ENCODE results near the gene PDE10A. TPM values are rescaled to one million over a fixed set of nuclear protein-coding genes. Genes with fewer than 3 reads are reported as not detected.

PDE10A gene
- total RNA-seq, 2 experiments from 2014 or later = not detected

- Mint-ChIP-seq H3K27ac (no peak overlapping the region), H3K9me3 (no peaks in the 10 kb centered on the region), H3K36me3 (ENCODE audit: low read depth) (no peaks in the 10 kb centered on the region), H3K4me3 (no peak overlapping the region), H3K27me3 (peaks cover 8% of the 10 kb centered on the region), H3K4me1 (ENCODE audit: low read depth) (no peaks in the 10 kb centered on the region)
- DNase-seq = no peak
- TF ChIP-seq, protein P1, sequence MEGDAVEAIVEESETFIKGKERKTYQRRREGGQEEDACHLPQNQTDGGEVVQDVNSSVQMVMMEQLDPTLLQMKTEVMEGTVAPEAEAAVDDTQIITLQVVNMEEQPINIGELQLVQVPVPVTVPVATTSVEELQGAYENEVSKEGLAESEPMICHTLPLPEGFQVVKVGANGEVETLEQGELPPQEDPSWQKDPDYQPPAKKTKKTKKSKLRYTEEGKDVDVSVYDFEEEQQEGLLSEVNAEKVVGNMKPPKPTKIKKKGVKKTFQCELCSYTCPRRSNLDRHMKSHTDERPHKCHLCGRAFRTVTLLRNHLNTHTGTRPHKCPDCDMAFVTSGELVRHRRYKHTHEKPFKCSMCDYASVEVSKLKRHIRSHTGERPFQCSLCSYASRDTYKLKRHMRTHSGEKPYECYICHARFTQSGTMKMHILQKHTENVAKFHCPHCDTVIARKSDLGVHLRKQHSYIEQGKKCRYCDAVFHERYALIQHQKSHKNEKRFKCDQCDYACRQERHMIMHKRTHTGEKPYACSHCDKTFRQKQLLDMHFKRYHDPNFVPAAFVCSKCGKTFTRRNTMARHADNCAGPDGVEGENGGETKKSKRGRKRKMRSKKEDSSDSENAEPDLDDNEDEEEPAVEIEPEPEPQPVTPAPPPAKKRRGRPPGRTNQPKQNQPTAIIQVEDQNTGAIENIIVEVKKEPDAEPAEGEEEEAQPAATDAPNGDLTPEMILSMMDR (IDR thresholded peaks at IDR 0.05) = no peak
- ChIA-PET CTCF (no interaction called here), POLR2A (no interaction called here)
- intact Hi-C loops (cut with micrococcal nuclease) = no loop called here
- ATAC-seq = no peak
Observed at GRCh38 chr6:165653196-165653595, 9.8 kb downstream of the PDE10A start.

DNA sequence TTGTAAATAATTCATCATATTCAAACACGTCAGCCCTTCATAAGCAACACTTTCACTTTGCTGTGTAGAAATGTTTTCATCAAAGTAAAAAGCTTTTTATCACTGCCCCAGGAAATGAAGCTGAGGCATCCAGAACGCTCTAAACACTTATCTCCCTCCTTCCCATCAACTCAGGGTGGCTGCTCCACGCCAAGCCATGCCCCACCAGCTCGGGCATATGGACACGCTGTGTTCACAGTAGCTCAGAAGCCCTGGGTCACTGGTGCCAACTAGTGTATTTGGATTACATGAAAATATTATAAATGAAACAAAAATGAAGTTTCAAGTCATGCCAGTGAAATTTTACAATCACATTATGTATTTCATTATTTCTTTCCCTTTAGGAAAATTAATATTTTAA is 10.3 kb downstream of the PDE10A start:
- TF ChIP-seq, protein P1 (IDR thresholded peaks at IDR 0.05) = no peak
- H3K36me3 Mint-ChIP-seq (ENCODE audit: low read depth) = no peaks in the 10 kb centered on the region
- ChIA-PET CTCF (no interaction called here), POLR2A (no interaction called here)
- peaks cover 3% of the 10 kb centered on the region for H3K27me3 Mint-ChIP-seq
- no peaks in the 10 kb centered on the region for H3K4me1 Mint-ChIP-seq (ENCODE audit: low read depth)
- H3K27ac Mint-ChIP-seq = no peak overlapping the region
- no peaks in the 10 kb centered on the region for H3K9me3 Mint-ChIP-seq
- ATAC-seq (no peak), DNase-seq (no peak)
- no peak overlapping the region for H3K4me3 Mint-ChIP-seq
- intact Hi-C loops (cut with micrococcal nuclease) = no loop called here

DNA sequence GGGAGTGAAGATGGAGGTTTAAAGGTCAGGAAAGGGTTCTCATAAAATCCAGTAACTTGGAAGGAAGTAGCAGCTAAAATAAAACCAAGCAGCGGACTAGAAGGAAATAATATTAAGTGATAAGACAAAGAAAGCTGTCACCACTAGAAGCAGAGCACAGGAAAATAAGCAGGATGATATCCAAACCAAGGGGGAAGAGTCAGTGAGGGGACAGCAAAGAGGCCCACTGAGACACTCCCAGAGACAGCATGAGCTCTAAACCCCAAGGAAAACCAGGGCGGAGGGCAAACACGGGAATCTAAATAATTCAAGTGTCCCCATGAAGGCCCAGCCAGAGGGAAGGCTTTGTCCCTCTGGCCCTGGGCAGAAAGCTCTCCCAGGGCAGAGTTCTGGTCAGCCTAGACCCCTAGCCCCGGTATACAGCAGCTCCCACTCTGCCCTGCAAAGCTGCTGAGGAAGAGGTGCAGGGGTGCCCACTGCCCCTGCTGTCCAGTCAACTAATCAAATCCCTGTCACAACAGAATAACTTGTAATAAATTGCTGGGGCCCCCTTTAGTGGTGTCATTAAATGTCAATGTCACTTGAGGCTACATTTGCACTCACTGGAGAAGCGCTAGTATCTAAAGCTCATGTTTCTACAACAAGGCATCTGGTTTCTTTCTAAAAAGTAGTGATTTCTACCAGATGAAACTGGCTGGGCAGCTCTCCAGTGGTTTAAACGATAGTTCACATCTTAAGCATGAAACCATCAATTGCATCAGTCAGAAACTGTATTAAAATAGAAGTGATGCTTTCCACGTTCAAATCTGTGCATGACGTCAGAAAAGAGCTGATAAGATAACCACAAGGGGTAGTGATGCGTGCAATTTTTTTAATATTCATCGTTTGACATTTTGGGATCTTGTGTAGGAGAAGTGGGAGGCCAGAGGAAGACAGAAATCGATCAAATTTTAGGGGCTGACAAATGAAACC is 13.6 kb downstream of the PDE10A start:
- Mint-ChIP-seq H3K9me3 (no peaks in the 10 kb centered on the region), H3K36me3 (ENCODE audit: low read depth) (no peaks in the 10 kb centered on the region), H3K4me1 (ENCODE audit: low read depth) (no peaks in the 10 kb centered on the region), H3K4me3 (no peak overlapping the region), H3K27me3 (peaks cover 4% of the 10 kb centered on the region), H3K27ac (no peak overlapping the region)
- DNase-seq (no peak), ATAC-seq (no peak)
- intact Hi-C loops (cut with micrococcal nuclease) = no loop called here
- ChIA-PET CTCF (no interaction called here), POLR2A (no interaction called here)
- TF ChIP-seq, protein P1 (IDR thresholded peaks at IDR 0.05) = no peak

GRCh38 chr6:165647041-165647440 is 16.0 kb downstream of the PDE10A start:
- CTCF ChIA-PET = no interaction called here
- intact Hi-C loops (cut with micrococcal nuclease) = no loop called here
- POLR2A ChIA-PET = no interaction called here
- H3K9me3 Mint-ChIP-seq = no peaks in the 10 kb centered on the region
- TF ChIP-seq, protein P1 (IDR thresholded peaks at IDR 0.05) = no peak
- DNase-seq (no peak), ATAC-seq (no peak)
- H3K4me3 Mint-ChIP-seq = no peak overlapping the region
- no peaks in the 10 kb centered on the region for H3K4me1 Mint-ChIP-seq (ENCODE audit: low read depth)
- H3K36me3 Mint-ChIP-seq (ENCODE audit: low read depth) = no peaks in the 10 kb centered on the region
- peaks cover 4% of the 10 kb centered on the region for H3K27me3 Mint-ChIP-seq
- H3K27ac Mint-ChIP-seq = no peak overlapping the region

DNA sequence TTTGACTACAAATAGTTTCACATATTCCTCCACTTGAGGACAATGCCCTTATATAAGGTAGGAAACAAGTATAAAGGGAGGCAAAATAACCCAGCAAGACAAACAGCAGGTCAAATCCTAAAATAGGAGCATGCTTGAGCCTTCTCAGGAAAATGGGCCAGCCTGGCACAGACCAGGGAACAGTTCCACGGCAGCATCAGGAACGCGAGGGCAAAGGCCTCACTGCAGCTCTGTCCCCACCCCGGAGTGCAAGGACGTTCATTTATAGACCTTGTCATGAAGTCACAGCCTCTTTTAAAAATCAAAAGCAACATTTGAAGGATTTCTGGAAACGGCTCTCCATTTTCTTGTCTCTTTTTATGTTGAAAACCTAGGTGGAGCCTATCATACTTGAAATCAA is 17.1 kb downstream of the PDE10A start:
- H3K36me3 Mint-ChIP-seq (ENCODE audit: low read depth) = no peaks in the 10 kb centered on the region
- intact Hi-C loops (cut with micrococcal nuclease) = no loop called here
- H3K9me3 Mint-ChIP-seq = no peaks in the 10 kb centered on the region
- ChIA-PET POLR2A (no interaction called here), CTCF (no interaction called here)
- no peak overlapping the region for H3K4me3 Mint-ChIP-seq
- ATAC-seq (no peak), DNase-seq (no peak)
- no peaks in the 10 kb centered on the region for H3K4me1 Mint-ChIP-seq (ENCODE audit: low read depth)
- TF ChIP-seq, protein P1 (IDR thresholded peaks at IDR 0.05) = no peak
- H3K27ac Mint-ChIP-seq = no peak overlapping the region
- H3K27me3 Mint-ChIP-seq = peaks cover 4% of the 10 kb centered on the region

Data from activated CD8-positive, alpha-beta T cell treated with anti-CD3 and anti-CD28 coated beads for 36 hours (primary cell).